AG04450 (cell line): ENCODE results near the gene CDC14B. TPM values are rescaled to one million over a fixed set of nuclear protein-coding genes. Genes with fewer than 3 reads are reported as not detected.
"Not testable (repeated sequence)": the region's sequence is repeated elsewhere in the genome, so short reads cannot be mapped to it uniquely, and the experiment has no call there.

ENCODE experiments used
- CTCF ChIA-PET: fragments of 300-600, 350-600 bp; formaldehyde crosslinking; extraction: SDS; loops from one replicate; lab custom pipeline; 2022; ENCODE audit warnings: antibody characterized with exemption, inconsistent platforms; lab: Charles Lee
- POLR2A ChIA-PET: fragments of 350-600 bp; formaldehyde crosslinking; extraction: SDS; loops from one replicate; lab custom pipeline; 2021; ENCODE audit warnings: antibody characterized with exemption, inconsistent platforms; lab: Yijun Ruan, JAX
- DNase-seq: peaks from one replicate; pipeline ENCODE4 v3.0.0-alpha.2; 2011; ENCODE audit warnings: low read depth, low spot score
- H3K27ac ChIP-seq: one replicate; pipeline ENCODE4 v1.5.1; 2012; ENCODE audit warnings: low read depth, low read length, control low read depth
- H3K27me3 ChIP-seq: one replicate; pipeline ENCODE4 v1.6.0; 2012; ENCODE audit warnings: low read length; ENCODE audit not compliant: control insufficient read depth, insufficient read depth
- H3K4me3 ChIP-seq: 2 replicates; pipeline ENCODE4 v1.5.1; 2011; ENCODE audit warnings: mild to moderate bottlenecking, low read depth, low read length, control low read depth
- H3K9me3 ChIP-seq: 2 replicates; pipeline ENCODE4 v1.5.1; 2012; ENCODE audit warnings: low read length; ENCODE audit not compliant: control insufficient read depth, insufficient read depth
- polyA plus RNA-seq: library from polyadenylated mRNA; depleted of rRNA; stranded (reverse); fragments of >200 nt; gene quantifications from 2 replicates; pipeline ENCODE4 v1.2.3, GENCODE V29; 2011
- TF ChIP-seq, protein P1 (sequence below): IDR thresholded peaks from 2 replicates; pipeline ENCODE4 v1.5.1; 2011; ENCODE audit warnings: low read depth, low read length, control low read depth, inconsistent platforms

Gene CDC14B
- polyA plus RNA-seq, 1 experiment = 19.1 TPM

DNA sequence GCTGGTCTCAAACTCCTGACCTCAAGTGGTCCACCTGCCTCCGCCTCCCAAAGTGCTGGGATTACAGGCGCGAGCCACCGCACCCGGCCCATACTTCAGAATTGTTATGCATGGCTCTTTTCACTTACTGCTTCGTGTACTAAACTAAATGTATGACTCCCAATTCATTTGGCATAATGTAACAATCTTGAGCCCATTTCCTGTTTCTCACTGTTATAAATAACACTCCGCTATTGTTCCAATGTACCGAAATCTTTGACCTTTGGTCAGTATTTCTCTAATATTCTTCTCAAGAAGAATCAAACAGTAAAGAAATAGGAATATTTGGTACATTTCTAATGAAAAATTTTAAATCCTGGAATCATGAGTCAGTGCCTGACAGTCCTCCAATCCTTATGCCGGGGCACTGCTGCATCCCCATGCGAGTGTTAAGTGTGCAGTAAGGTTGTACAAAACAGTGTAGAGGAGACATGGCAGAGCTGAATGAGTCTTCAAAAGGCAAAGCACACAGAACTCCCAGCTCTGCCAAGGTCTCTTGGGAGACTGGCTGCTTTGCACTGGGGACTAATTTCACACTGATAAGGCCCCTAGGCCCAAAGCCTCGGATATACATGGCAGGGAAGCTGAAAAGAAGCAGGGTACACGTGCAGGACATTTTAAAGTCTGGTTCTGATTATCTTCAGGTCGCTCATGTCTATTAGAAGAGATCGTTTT, 111.3 kb downstream of the CDC14B start:
- ChIA-PET POLR2A (no interaction called here), CTCF (no interaction called here)
- no peak overlapping the region for H3K4me3 ChIP-seq
- no peak overlapping the region for H3K27ac ChIP-seq
- no peak for DNase-seq
- no peaks in the 10 kb centered on the region for H3K27me3 ChIP-seq
- TF ChIP-seq, protein P1, sequence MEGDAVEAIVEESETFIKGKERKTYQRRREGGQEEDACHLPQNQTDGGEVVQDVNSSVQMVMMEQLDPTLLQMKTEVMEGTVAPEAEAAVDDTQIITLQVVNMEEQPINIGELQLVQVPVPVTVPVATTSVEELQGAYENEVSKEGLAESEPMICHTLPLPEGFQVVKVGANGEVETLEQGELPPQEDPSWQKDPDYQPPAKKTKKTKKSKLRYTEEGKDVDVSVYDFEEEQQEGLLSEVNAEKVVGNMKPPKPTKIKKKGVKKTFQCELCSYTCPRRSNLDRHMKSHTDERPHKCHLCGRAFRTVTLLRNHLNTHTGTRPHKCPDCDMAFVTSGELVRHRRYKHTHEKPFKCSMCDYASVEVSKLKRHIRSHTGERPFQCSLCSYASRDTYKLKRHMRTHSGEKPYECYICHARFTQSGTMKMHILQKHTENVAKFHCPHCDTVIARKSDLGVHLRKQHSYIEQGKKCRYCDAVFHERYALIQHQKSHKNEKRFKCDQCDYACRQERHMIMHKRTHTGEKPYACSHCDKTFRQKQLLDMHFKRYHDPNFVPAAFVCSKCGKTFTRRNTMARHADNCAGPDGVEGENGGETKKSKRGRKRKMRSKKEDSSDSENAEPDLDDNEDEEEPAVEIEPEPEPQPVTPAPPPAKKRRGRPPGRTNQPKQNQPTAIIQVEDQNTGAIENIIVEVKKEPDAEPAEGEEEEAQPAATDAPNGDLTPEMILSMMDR = no peak
- H3K9me3 ChIP-seq = no peaks in the 10 kb centered on the region; the same call in 1 of the 2 replicates

GRCh38 chr9:96505316-96505991, 114.2 kb downstream of the CDC14B start:
- ChIA-PET POLR2A (no interaction called here), CTCF (no interaction called here)

GRCh38 chr9:96503918-96504317, 115.7 kb downstream of the CDC14B start:
- TF ChIP-seq, protein P1 = no peak
- DNase-seq = no peak
- Histone ChIP-seq H3K27me3 (no peaks in the 10 kb centered on the region), H3K4me3 (no peak overlapping the region), H3K27ac (no peak overlapping the region), H3K9me3 (no peaks in the 10 kb centered on the region; the same call in 1 of the 2 replicates)
- CTCF ChIA-PET = no interaction called here
- POLR2A ChIA-PET = no interaction called here

More at GRCh38 chr9:96505316-96505991, 114.2 kb downstream of the CDC14B start:
- TF ChIP-seq, protein P1 = no peak
- Histone ChIP-seq H3K27me3 (no peaks in the 10 kb centered on the region), H3K4me3 (no peak overlapping the region), H3K9me3 (no peaks in the 10 kb centered on the region; the same call in 1 of the 2 replicates), H3K27ac (no peak overlapping the region)
- DNase-seq = no peak

GRCh38 chr9:96503374-96503748, 116.3 kb downstream of the CDC14B start:
- H3K27me3 ChIP-seq, H3K9me3 ChIP-seq, CTCF ChIA-PET, DNase-seq, H3K4me3 ChIP-seq, POLR2A ChIA-PET, H3K27ac ChIP-seq: not testable (repeated sequence)

DNA sequence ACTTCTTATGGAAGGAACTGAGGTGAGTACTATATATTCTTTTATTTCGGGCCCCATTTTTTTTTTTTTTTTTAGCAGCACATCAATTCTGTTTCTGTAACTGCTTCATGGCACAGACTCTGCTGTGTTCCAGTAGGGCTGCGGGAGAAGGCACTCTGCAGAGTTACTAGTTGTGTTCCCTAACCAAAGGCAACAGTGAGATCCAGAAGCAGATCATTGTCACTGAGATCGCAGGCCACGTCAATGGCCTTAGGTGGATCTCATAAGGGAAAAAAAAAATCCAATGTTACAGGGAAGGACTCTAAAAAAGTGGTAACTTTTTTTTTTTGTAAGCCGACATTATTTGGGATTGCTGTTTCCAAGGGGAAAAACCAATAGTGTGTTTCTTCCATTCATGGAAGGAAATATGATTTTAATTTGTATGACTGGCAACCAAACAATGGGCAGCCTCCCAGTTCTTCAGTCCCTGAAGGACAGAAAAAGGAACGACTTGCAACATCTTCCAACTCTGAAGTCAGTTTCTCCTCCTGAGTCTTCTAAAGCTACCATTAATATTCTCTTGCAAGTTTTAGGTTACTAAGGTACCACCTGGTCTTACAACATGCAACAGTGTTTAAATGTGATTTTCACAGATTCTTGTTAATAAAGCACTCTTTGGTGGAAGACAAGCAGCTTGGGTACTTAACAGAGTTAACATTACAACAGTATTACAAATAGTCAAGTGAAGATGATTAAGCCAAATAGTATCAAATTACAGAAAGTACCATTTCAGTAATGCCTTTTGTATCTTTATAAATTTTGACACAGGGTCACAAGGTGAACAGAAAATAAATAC, 116.9 kb downstream of the CDC14B start:
- Histone ChIP-seq H3K27ac (no peak overlapping the region), H3K4me3 (no peak overlapping the region), H3K9me3 (no peaks in the 10 kb centered on the region; the same call in 1 of the 2 replicates), H3K27me3 (no peaks in the 10 kb centered on the region)
- TF ChIP-seq, protein P1 = no peak
- CTCF ChIA-PET = no interaction called here
- no peak for DNase-seq
- POLR2A ChIA-PET = interaction anchor here (0.7 kb wide), 1 partner anchor 109 kb away, joined by 3 read pairs; no protein-coding TSS in a partner anchor
